Brain microvascular endothelial cell (primary cell): ENCODE measurements around the gene RC3H1.
A peak's percentile ranks its signal among the peaks of the same experiment; 100 is the strongest.

Experiments used
- DNase-seq: peaks from one replicate; pipeline ENCODE4 v3.0.0-alpha.2; 2020
- H3K27ac ChIP-seq: fragments of 250-450 bp; sonication (Bioruptor Pico); 2 replicates; pipeline ENCODE4 v1.5.1; 2020; ENCODE audit warnings: mild to moderate bottlenecking, moderate library complexity
- H3K27me3 ChIP-seq: fragments of 250-450 bp; sonication (Bioruptor Pico); replicated peaks from 2 replicates; pipeline ENCODE4 v1.5.1; 2020; ENCODE audit warnings: mild to moderate bottlenecking
- H3K36me3 ChIP-seq: fragments of 250-450 bp; sonication (Bioruptor Pico); replicated peaks from 2 replicates; pipeline ENCODE4 v1.5.1; 2020; ENCODE audit warnings: mild to moderate bottlenecking
- H3K4me3 ChIP-seq: 2 replicates; pipeline ENCODE4 v1.5.1; 2011; ENCODE audit warnings: low read depth, mild to moderate bottlenecking, control low read depth, low read length, moderate library complexity
- in situ Hi-C: cut with HindIII; loops from 2 replicates; pipeline ENCODE4 v1.10.0; 2017; ENCODE audit warnings: low sequenced_read_pairs, low pct_ligation_motif_present
- TF ChIP-seq, protein P1 (sequence below): IDR thresholded peaks from 2 replicates; pipeline ENCODE4 v1.5.1; 2011; ENCODE audit warnings: low read depth, mild to moderate bottlenecking, moderate library complexity, low read length, control low read depth, inconsistent platforms; ENCODE audit errors: missing control alignments

Gene RC3H1, protein sequence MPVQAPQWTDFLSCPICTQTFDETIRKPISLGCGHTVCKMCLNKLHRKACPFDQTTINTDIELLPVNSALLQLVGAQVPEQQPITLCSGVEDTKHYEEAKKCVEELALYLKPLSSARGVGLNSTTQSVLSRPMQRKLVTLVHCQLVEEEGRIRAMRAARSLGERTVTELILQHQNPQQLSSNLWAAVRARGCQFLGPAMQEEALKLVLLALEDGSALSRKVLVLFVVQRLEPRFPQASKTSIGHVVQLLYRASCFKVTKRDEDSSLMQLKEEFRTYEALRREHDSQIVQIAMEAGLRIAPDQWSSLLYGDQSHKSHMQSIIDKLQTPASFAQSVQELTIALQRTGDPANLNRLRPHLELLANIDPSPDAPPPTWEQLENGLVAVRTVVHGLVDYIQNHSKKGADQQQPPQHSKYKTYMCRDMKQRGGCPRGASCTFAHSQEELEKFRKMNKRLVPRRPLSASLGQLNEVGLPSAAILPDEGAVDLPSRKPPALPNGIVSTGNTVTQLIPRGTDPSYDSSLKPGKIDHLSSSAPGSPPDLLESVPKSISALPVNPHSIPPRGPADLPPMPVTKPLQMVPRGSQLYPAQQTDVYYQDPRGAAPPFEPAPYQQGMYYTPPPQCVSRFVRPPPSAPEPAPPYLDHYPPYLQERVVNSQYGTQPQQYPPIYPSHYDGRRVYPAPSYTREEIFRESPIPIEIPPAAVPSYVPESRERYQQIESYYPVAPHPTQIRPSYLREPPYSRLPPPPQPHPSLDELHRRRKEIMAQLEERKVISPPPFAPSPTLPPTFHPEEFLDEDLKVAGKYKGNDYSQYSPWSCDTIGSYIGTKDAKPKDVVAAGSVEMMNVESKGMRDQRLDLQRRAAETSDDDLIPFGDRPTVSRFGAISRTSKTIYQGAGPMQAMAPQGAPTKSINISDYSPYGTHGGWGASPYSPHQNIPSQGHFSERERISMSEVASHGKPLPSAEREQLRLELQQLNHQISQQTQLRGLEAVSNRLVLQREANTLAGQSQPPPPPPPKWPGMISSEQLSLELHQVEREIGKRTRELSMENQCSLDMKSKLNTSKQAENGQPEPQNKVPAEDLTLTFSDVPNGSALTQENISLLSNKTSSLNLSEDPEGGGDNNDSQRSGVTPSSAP

DNA sequence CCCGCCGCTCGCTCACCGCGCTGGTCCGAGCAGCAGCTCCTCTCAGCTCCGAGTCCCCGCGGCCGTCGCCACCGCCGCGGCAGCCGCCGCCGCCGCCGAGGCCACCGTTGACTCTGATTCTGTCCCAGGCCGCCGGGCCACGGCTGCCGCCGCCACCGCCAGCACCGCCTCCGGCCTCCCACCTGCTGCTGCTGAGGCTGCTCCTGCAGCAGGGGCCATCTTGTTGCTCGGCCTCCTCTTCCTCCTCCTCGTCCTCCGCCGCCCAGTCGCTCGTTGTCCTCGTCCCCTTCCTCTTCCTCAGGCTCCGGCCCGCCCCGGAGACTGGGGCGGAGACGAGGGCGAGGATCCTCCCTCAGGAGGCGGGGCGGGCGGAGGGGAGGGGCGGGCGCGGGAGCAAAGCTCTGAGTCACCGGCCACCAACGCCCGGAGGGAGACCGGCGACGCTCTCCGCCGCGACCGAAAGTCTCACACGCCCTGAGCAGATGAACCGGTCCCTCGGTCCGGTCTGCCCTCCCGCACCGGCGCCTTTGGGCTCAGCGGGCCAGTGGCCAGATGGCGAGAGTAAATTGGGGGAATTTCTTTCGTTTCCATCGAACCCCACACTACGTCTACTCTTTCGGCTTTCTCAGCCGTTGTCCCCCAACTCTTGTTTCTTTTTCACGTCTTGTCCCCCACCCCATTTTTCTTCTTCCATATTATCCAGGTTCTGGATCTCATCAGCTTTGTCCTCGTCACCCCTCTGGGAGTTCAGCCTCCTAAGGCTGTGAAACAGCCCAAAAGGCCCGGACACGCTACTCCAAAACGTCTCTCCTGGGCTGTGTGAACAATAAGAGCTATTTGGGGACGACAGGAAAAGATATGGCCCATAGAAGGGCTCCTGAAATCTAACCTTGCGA lies at the start of gene RC3H1:
TSS of gene RC3H1 (minus strand) at position 278 of the 896 bp plus-strand sequence. CDS start 29,372 bp downstream, outside the sequence.
- in situ Hi-C loops = no loop called here
- Histone ChIP-seq H3K27ac (peak within 1 kb of the TSS; percentile 74), H3K4me3 (peak within 1 kb of the TSS; percentile 92), H3K27me3 (no peaks in the 10 kb centered on the region), H3K36me3 (no peaks in the 10 kb centered on the region)
- TF ChIP-seq, protein P1, sequence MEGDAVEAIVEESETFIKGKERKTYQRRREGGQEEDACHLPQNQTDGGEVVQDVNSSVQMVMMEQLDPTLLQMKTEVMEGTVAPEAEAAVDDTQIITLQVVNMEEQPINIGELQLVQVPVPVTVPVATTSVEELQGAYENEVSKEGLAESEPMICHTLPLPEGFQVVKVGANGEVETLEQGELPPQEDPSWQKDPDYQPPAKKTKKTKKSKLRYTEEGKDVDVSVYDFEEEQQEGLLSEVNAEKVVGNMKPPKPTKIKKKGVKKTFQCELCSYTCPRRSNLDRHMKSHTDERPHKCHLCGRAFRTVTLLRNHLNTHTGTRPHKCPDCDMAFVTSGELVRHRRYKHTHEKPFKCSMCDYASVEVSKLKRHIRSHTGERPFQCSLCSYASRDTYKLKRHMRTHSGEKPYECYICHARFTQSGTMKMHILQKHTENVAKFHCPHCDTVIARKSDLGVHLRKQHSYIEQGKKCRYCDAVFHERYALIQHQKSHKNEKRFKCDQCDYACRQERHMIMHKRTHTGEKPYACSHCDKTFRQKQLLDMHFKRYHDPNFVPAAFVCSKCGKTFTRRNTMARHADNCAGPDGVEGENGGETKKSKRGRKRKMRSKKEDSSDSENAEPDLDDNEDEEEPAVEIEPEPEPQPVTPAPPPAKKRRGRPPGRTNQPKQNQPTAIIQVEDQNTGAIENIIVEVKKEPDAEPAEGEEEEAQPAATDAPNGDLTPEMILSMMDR = no peak
- DNase-seq = peak; percentile 63

DNA sequence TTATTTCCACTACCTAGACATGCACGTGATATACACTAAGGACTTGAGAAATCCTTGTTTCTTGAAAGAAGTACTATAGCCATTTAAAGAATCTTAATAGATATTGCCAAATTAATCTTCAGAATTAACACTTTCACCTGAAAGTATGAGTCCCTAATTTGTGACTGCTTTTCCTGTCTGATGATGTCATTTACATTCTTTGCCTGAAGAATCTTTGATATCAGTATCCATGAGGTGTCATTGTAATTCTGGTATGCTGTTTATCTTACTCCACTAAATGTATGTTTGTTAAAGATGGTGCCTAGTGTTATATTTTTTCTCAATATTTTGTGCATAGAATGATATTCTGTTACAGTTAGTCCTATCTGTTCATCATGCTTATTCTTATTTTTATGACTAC lies 48.5 kb upstream of the RC3H1 start:
- in situ Hi-C loops = no loop called here
- H3K27ac ChIP-seq = no peak overlapping the region
- H3K36me3 ChIP-seq = no peaks in the 10 kb centered on the region
- H3K27me3 ChIP-seq = no peaks in the 10 kb centered on the region
- DNase-seq = no peak
- TF ChIP-seq, protein P1 = no peak
- no peak overlapping the region for H3K4me3 ChIP-seq

DNA sequence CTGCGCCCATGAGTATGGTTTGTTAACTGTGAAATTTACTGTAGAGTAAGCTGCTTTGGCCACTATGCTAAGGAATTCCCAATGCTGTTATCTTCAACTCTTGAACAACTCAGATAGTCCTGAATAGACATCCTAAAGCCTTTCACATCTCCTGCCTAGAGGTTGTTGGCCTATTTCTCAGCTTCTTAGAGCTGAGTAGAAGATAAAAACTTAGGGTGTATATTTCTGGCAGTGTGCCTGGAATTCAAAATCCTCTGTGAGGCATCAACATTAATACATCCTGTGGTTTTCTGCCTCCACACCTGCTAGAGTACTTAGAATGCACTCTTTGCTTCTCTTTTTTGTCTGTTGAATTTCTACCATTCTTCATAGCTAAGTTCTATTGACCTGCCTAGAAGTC lies 45.8 kb upstream of the RC3H1 start:
- H3K4me3 ChIP-seq = no peak overlapping the region
- H3K36me3 ChIP-seq = no peaks in the 10 kb centered on the region
- in situ Hi-C loops = no loop called here
- H3K27ac ChIP-seq = no peak overlapping the region
- no peaks in the 10 kb centered on the region for H3K27me3 ChIP-seq
- TF ChIP-seq, protein P1 = no peak
- no peak for DNase-seq

DNA sequence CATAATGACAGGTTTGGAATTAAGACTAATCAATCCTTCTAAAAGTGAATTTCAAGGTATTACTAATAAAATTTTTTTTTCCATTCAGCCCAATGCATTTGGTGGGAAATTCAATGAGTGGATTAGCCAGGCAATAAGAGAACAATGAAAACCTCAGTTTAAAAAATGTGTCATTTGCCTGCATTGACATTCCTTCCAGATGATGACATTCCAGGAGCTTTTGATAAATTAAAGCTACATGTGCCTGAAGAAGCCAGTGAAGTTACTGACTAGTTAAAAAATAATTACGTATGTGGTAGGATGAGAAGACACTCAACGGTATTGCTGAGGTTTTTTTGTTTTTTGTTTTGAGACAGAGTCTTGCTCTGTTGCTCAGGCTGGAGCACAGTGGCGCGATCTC lies 37.9 kb upstream of the RC3H1 start:
- no peak for DNase-seq

More for the DNA sequence above, 37.9 kb upstream of the RC3H1 start:
- no peaks in the 10 kb centered on the region for H3K36me3 ChIP-seq
- TF ChIP-seq, protein P1 = no peak
- in situ Hi-C loops = no loop called here
- H3K27ac ChIP-seq = no peak overlapping the region
- H3K4me3 ChIP-seq = no peak overlapping the region
- H3K27me3 ChIP-seq = no peaks in the 10 kb centered on the region
